Measurements from ENCODE around the gene NTM.
"Not testable (repeated sequence)": the region's sequence is repeated elsewhere in the genome, so short reads cannot be mapped to it uniquely, and the experiment has no call there.

The NTM gene

DNA sequence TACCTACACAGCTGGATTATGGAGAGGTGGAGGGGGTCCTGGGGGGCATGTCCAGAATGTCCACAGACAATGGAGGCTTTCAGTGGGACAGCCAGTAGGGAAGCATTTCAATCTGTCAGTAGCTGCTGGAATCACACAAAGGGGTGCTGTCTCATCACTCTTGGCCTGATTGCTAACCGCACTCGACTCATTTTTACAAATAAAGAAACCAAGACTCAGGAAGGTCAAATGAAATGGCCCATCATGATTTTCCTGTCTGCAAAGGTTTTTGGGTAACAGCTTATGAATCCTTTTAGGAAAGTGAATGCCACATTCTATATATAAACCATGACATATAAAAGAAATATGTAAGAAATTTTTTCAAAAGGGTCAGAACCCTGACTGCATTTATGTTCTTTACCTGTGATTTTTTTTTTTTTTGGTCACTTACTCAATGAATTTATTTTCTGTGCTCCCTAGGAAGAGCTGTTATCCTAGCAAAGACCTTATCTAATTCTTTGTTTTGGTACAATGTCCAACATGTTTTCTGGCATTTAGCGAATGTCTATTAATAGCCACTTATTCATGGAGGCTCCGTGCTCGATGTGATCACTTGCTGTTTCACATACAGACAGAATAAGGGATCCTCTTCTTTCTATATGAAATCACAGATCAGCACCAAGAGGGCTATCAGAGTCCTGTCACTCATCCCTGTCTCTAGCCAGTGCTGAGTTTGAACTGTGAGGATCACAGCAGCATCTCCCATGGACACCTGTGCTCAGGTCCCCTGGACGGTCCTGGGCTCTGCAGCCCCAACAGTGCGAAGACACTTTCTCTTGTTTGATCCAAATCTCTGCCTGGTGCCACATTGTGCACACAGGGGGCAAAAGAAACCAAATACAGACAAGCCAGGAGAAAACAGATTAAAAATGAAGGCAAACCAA is 979.7 kb downstream of the NTM start:
- DNase-seq (ENCODE audit: extremely low read depth in 1 of 2, low read depth in 1 of 2), result no peak

DNA sequence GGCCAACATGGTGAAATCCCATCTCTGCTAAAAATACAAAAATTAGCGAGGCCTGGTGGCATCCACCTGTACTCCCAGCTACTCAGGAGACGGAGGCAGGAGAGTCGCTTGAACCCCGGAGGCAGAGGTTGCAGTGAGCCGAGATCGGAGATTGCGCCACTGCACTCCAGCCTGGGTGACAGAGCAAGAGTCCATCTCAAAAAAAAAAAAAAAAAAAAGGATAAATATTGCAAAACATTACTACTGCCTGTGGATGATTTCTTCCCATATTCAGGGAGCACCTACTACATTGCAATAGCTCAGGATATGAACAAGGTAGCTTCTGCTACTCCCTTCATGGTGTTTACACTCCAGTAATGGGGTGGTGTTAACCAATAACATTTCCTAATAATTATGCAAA is 980.6 kb downstream of the NTM start:
- no peak for DNase-seq (ENCODE audit: extremely low read depth in 1 of 2, low read depth in 1 of 2)

DNA sequence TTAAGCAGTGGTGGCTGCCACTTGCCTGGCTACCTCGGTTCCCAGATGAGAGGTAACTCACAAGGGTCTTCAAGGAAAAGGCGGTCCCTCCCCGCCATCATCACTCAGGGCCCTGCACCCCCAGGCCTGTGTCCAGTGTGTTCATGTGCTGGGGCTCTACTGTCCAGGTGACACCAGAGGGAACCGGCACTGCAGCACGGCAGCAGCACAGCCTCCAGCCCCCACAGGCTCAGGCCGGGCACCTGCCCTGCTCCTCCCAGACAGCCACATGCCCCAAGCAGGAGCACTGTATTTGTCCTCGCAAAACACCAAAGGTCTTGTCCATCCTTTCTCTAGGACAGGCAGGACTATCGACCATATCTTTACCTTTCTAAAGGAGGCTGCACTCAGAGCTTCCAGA is 982.1 kb downstream of the NTM start:
- no peak for DNase-seq (ENCODE audit: extremely low read depth in 1 of 2, low read depth in 1 of 2)

DNA sequence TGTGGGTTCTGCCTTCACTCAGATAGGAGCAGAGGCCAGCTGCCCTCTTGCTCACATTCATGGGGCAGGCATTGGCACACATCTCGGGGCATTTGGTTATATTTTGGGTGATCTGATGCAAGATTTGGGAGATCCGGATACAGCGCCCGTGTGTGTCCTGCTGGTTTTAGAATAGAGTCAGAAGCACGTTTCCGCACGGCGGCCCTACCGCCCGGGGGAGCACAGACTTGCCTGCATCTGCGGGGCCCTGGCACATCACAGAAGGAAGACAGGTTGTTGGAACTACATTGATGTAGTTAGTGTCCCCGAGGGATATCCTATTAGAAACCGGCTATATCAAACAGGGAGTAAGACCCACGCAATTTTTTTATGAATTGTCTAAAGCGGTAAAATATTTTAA is 982.8 kb downstream of the NTM start:
- no peak for DNase-seq (ENCODE audit: extremely low read depth in 1 of 2, low read depth in 1 of 2)

DNA sequence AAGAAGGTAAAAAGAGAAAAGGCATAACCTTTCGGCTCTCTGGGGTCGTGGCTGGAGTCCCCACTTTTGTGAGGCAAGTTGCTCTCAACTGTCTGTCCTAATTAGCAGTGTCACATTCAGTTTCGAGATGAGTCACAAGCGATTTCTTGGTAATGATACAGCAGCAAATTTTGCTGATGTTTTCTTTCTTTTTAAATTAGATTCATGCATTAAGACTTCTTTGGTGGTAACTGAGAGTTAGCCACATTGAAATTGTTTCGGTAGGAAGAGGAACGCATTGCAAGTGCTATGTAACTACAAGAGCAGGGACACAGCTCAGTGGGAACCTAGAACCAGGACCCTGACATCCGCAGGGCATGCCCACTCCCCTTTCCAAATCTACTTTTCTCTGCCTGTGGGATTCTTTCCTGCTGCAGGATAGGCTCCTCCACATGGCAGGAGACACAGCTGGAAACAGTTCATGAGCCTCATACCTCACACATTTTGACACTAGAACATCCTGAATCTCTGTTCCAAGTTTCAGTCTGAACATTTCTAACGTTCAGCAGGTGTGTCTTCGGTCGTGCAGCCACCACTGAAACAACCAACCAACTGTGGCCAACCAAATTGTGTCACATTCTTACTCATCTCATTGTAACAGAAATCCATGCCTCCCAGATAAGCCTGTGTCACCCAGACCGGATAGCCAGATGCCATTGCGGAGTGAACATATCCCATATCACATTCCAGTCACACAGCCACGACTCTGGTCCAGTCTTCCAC is 987.6 kb downstream of the NTM start:
- no peak for DNase-seq (ENCODE audit: extremely low read depth in 1 of 2, low read depth in 1 of 2)

DNA sequence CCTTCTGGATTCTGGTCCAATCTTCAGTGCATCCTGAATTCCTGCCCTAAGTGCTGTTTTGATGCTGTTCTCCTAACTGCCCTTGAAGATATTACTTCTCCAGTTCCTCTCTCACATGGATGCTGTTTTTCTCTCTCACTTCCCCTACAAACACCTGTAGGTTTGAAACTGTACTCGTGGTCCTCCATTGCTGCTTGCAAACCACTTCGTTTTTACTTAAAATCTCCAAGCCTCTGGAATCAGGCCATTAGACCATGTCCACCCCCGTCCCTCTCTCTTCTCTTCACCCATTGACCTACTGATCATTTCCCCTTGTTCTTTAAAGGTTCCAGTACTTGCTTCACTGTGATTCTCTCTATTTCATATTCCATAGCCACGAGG is 988.1 kb downstream of the NTM start:
- no peak for DNase-seq (ENCODE audit: extremely low read depth in 1 of 2, low read depth in 1 of 2)

DNA sequence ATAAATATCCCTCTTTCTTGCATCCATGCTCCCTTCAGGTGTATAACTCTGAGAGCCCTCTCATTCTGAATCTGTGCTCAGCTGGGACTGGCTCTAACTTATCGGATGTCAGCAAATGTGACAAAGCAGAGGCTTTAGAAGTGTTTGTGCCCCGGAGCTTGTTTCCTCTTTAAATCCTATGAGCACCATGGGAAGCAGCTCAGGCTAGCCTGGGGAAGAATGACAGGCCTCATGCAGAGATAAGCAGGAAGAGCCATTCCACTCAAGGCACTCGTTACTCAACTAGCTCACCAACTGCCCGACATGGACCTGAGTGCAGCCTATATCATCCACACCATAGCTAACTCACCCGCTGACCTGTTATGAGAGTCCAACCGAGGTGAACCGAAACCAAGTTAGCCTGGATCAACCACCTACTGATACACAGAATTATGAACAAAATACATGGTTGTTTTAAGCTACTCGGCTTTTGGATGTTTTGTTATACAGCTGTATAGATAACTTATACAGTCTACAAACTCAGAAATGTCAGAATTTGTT is 990.7 kb downstream of the NTM start:
- no peak for DNase-seq (ENCODE audit: extremely low read depth in 1 of 2, low read depth in 1 of 2)

DNA sequence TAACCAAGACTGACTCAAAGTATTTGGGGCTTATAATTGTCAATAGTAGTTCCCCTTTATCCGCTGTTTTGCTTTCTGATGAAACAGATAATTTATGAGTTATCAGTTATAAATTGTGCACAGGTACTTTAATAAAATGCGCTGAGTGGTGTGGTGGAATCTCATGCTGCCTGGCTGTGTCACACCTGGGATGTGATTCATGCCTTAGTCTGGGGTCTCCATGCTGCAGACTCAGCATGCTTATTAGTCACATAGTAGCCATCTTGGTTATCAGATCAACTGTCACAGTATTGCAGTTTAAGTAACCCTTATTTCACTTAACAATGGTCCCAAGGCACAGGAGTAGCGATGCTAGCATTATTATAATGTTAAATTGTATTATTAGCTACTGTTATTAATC is 995.2 kb downstream of the NTM start:
- no peak for DNase-seq (ENCODE audit: extremely low read depth in 1 of 2, low read depth in 1 of 2)

DNA sequence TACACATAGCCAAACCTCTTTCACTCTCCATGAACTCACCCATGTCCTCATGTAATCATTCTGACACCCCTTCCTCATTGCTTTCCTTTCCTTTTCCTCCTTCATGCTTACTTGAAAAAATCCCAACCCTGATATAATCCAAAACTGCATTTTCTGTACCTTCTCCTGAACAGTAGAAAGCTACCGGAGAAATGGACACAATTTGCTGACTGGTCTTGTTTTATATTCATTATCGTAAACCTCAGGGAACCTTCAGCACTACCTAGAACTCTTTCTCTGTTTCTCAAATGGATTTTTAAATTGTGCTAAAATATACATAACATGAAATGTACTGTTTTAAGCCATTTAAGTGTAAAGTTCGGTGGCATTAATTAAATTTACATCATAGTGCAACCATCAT is 996.9 kb downstream of the NTM start:
- DNase-seq (ENCODE audit: extremely low read depth in 1 of 2, low read depth in 1 of 2), result no peak

DNA sequence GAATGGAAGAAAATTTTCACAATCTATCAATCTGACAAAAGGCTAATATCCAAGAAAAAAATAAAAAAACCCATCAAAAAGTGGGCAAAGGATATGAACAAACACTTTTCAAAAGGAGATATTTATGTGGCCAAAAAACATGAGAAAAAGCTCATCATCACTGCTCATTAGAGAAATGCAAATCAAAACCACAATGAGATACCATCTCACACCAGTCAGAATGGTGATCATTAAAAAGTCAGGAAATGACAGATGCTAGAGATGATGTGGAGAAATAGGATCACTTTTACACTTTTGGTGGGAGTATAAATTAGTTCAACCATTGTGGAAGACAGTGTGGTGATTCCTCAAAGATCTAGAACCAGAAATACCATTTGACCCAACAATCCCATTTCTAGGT is 999.7 kb downstream of the NTM start:
- DNase-seq (ENCODE audit: extremely low read depth in 1 of 2, low read depth in 1 of 2), result not testable (repeated sequence)

DNA sequence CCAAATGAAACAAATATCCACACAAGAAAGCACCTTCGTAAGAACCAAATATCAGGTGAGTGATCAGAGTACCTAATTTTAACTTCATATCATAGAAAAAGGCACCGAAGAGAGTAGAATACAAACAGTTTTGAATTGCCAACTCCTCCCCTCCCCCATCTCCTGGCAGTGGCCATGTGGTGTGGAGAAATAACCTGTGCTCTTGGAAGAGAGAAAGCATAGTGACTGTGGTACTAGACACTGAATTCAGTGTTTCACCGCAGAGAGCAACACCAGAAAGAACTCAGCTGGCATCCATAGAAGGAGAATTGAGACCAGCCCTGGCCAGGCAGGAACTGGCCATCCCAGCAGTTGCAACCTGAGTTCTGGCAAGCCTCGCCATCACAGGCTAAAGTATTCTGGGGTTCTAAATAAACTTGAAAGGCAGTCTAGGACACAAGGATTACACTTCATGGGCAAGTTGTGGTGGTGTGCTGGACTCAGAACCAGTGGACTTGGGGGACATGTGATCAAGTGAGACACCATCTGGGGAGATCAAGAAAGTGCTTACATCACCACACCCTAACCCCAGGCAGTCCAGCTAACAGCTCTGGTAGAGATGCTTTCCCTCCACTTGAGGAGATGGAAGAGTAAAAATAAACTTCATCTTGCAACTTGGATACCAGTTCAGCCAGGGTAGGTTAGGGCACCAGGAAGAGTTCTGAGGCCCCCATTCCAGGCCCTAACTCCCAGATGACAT is 1003.2 kb downstream of the NTM start:
- no peak for DNase-seq (ENCODE audit: extremely low read depth in 1 of 2, low read depth in 1 of 2)

DNA sequence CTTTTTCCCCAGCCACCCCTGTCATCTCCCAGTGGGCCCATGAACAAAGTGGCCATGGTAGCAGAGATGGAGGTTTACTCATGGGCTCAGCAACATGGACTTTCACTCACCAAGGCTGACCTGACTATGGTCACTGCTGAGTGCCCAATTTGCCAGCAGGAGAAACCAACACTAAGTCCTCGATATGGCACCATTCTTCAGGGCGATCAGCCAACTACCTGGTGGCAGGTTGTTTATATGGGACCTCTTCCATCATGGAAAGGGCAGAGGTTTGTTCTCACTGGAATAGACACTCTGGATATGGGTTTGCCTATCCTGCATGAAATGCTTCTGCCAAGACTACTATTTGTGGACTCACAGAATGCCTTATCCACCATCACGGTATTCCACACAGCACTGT is 1009.1 kb downstream of the NTM start:
- DNase-seq (ENCODE audit: extremely low read depth in 1 of 2, low read depth in 1 of 2), result no peak

Data from stimulated activated CD8-positive, alpha-beta memory T cell treated with anti-CD3 and anti-CD28 coated beads, Interleukin-7, amount 100 ng/mL, for 48 hours (primary cell).